Gastrocnemius medialis (tissue), 4 donors: ENCODE results near the gene LVRN.

Source experiments
- CTCF ChIP-seq, 5 experiments: fragments of 450-650 bp in 3 of 5; fragments of 200-600 bp in 2 of 5; sonication (generic) in 2 of 5; IDR thresholded peaks in 4 of 5; conservative IDR thresholded peaks in 1 of 5; 1 replicate in 4 of 5; 2 replicates in 1 of 5; pipeline ENCODE4 v1.5.1; 2016 to 2019; ENCODE audit warnings: antibody characterized with exemption in 5 of 5, mild to moderate bottlenecking in 3 of 5, moderate library complexity in 3 of 5
- POLR2A ChIP-seq, 2 donors: fragments of 450-650 bp; IDR thresholded peaks; one replicate each; pipeline ENCODE4 v1.6.1; 2017; ENCODE audit warnings: antibody characterized with exemption in 2 of 2, mild to moderate bottlenecking in 2 of 2, moderate library complexity in 2 of 2

DNA sequence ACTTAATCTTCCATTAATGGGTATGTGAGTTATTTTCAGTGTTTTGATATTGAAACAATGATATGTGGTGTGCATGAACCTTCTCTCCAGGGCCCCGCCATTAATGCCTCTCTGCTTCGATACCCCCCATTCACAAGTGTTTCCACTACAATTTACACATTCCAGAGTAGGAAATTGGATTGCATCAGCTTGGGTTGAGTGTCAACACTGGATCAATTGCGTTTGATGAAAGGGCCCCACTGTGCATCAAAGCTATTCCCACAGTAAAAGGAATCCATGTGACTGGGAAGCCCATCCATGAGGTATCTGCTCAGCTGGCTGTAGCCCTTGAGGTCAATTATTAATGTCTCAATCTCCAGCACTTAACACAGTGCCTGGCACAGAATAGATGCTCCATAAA lies 17.8 kb upstream of the LVRN start:
- TF ChIP-seq POLR2A (IDR thresholded peaks at IDR 0.05) (no peak), CTCF (IDR thresholded peaks at IDR 0.05 in 4 of 5, conservative IDR thresholded peaks at IDR 0.05 in 1 of 5) (no peak)
